NT2/D1 (cell line): ENCODE data around the gene BTBD6.

Experiments used
- SUZ12 ChIP-seq: IDR thresholded peaks from 2 replicates; pipeline ENCODE4 v1.6.1; 2011; ENCODE audit not compliant: insufficient read length, insufficient read depth; ENCODE audit errors: extremely low read depth
- YY1 ChIP-seq: IDR thresholded peaks from 2 replicates; pipeline ENCODE4 v1.6.1; 2011; ENCODE audit not compliant: insufficient read length, insufficient read depth
- ZNF274 ChIP-seq: IDR thresholded peaks from 2 replicates; pipeline ENCODE4 v1.6.1; 2011; ENCODE audit warnings: mild to moderate bottlenecking, low read depth, low read length

DNA sequence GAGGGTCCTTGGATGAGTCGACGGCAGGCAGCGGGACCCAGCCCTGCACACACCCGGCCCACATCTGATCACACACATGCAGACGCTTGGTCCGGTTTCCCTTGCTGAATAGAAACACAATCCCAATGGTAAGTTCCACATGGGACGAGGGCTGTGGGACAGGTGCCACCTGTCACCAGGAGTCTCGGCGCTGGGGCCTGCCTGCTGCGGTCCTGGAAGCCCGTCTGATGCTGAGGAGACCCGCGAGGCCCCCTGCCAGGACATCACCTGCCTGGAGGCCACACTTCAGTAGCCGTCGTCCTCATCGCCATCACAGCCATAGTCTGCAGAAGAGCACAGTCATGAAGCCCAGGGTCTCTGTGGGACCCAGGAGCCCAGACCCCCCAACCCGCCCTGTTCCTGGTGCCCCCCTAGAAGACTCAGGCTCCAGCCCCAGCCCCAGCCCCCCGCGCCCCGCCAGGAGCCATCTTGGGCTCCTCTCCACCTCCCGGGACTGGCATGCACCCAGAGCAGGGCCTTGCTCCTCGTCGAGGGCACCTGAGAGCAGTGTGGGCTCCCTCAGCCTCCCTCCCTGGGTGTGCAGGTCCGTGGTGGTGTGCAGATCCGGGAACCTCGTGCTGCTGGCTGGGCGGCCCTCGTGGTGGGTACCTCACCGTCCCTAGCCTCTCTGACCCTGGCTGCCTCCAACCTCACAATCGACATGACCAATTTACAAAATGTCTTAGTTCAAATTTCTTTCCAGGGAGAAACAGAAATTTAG lies 37.9 kb upstream of the BTBD6 start:
- TF ChIP-seq YY1, result no peak
- no peak for TF ChIP-seq ZNF274
- TF ChIP-seq SUZ12, result no peak
